Endothelial cell of umbilical vein (primary cell): ENCODE measurements around the gene NEK7. TPM values are rescaled to one million over a fixed set of nuclear protein-coding genes. Genes with fewer than 3 reads are reported as not detected.

Source experiments
- BruUV-seq: library from RNA; stranded (reverse); fragments of 400-500 nt; replicated peaks from 2 replicates; lab custom pipeline; 2021; lab: Mats Ljungman, UMichigan
- CTCF ChIA-PET: fragments of 300-600, 350-600 bp; sonication (Branson Sonifier 250); formaldehyde crosslinking; loops from one replicate; lab custom pipeline; 2021; ENCODE audit warnings: antibody characterized with exemption, inconsistent platforms; lab: Charles Lee
- POLR2A ChIA-PET: fragments of 300-600, 350-600 bp; sonication (Branson Sonifier 250); formaldehyde crosslinking; loops from one replicate; lab custom pipeline; 2021; ENCODE audit warnings: antibody characterized with exemption, inconsistent platforms; lab: Charles Lee
- DNase-seq: peaks from one replicate; pipeline ENCODE4 v3.0.0-alpha.2; 2011; ENCODE audit warnings: low read depth, low spot score
- FAIRE-seq: peaks from 2 replicates; lab custom pipeline; 2011; peaks lifted over from hg19 to GRCh38; lab: Jason Lieb, UNC
- H2AFZ ChIP-seq: 2 replicates; pipeline ENCODE4 v1.6.0; 2012; ENCODE audit warnings: low read depth, low read length, control low read depth, inconsistent platforms
- H3K27ac ChIP-seq: 2 replicates; pipeline ENCODE4 v1.5.1; 2011; ENCODE audit warnings: low read depth, mild to moderate bottlenecking, control low read depth, low read length, moderate library complexity; ENCODE audit not compliant: insufficient read depth
- H3K27me3 ChIP-seq, 2 experiments: 2 replicates each; pipeline versions ENCODE4 v1.6.0 to v1.6.1; 2011; ENCODE audit warnings: low read length in 2 of 2, mixed read lengths in 1 of 2; ENCODE audit not compliant: control insufficient read depth in 2 of 2, insufficient read depth in 2 of 2
- H3K36me3 ChIP-seq, 2 experiments: 2 replicates in 1 of 2; 3 replicates in 1 of 2; pipeline ENCODE4 v1.5.1; 2011; ENCODE audit warnings: low read length in 2 of 2, mild to moderate bottlenecking in 1 of 2, moderate library complexity in 1 of 2; ENCODE audit not compliant: control insufficient read depth in 2 of 2, insufficient read depth in 2 of 2; ENCODE audit errors: extremely low read depth in 1 of 2
- H3K4me1 ChIP-seq: 3 replicates; pipeline ENCODE4 v1.5.1; 2011; ENCODE audit warnings: mild to moderate bottlenecking, low read length; ENCODE audit not compliant: control insufficient read depth, insufficient read depth; ENCODE audit errors: extremely low read depth
- H3K4me2 ChIP-seq: 2 replicates; pipeline ENCODE4 v1.6.1; 2011; ENCODE audit warnings: low read length, control low read depth, mixed read lengths; ENCODE audit not compliant: insufficient read depth
- H3K4me3 ChIP-seq, 3 experiments: fragments of 200-600 bp in 1 of 3; sonication (generic), shearing (Covaris generic) in 1 of 3; replicated peaks in 1 of 3; 2 replicates each; pipeline ENCODE4 v1.5.1; 2011 to 2016; ENCODE audit warnings: control low read depth in 3 of 3, low read length in 3 of 3, mild to moderate bottlenecking in 2 of 3, inconsistent platforms in 1 of 3, low read depth in 1 of 3, moderate library complexity in 1 of 3; ENCODE audit not compliant: insufficient read depth in 1 of 3
- H3K79me2 ChIP-seq: 2 replicates; pipeline ENCODE4 v1.6.0; 2012; ENCODE audit warnings: low read length, inconsistent platforms; ENCODE audit not compliant: control insufficient read depth, insufficient read depth
- H3K9ac ChIP-seq: replicated peaks from 2 replicates; pipeline ENCODE3; 2011; ENCODE audit warnings: low read length, control low read depth; ENCODE audit not compliant: insufficient read depth; ENCODE audit errors: extremely low read depth
- H3K9me1 ChIP-seq: replicated peaks from 3 replicates; pipeline ENCODE4 v1.6.0; 2011; ENCODE audit warnings: mild to moderate bottlenecking, low read length; ENCODE audit not compliant: control insufficient read depth, insufficient read depth; ENCODE audit errors: extremely low read depth
- H3K9me3 ChIP-seq: replicated peaks from 2 replicates; pipeline ENCODE4 v1.5.1; 2012; ENCODE audit warnings: low read length, inconsistent platforms; ENCODE audit not compliant: control insufficient read depth, insufficient read depth
- H4K20me1 ChIP-seq: replicated peaks from 2 replicates; pipeline ENCODE3; 2011; ENCODE audit warnings: mild to moderate bottlenecking, low read length; ENCODE audit not compliant: control insufficient read depth, insufficient read depth; ENCODE audit errors: extremely low read depth
- EZH2 ChIP-seq: IDR thresholded peaks from 2 replicates; pipeline ENCODE4 v1.6.1; 2012; ENCODE audit warnings: borderline replicate concordance, low read depth, mild to moderate bottlenecking, moderate library complexity, low read length, inconsistent platforms; ENCODE audit not compliant: severe bottlenecking
- FOS ChIP-seq: IDR thresholded peaks from 2 replicates; pipeline ENCODE4 v1.6.1; 2011; ENCODE audit warnings: mild to moderate bottlenecking, low read length, moderate library complexity, borderline replicate concordance; ENCODE audit not compliant: insufficient read depth
- GATA2 ChIP-seq: IDR thresholded peaks from 2 replicates; pipeline ENCODE4 v1.7.0; 2011; ENCODE audit warnings: low read depth, mild to moderate bottlenecking, moderate library complexity, mixed read lengths, low read length; ENCODE audit not compliant: insufficient read length, insufficient read depth
- JUN ChIP-seq: IDR thresholded peaks from 2 replicates; pipeline ENCODE4 v1.6.1; 2011; ENCODE audit warnings: borderline replicate concordance, low read depth; ENCODE audit not compliant: insufficient read length, insufficient read depth
- MYC ChIP-seq: IDR thresholded peaks from one replicate; pipeline ENCODE4 v1.6.1; 2011; ENCODE audit warnings: mild to moderate bottlenecking, low read depth, low read length
- POLR2A ChIP-seq: IDR thresholded peaks from 2 replicates; pipeline ENCODE4 v1.6.1; 2012; ENCODE audit warnings: low read depth, mild to moderate bottlenecking, control low read depth, low read length
- POLR2AphosphoS5 ChIP-seq: IDR thresholded peaks from 2 replicates; pipeline ENCODE4 v1.6.1; 2012; ENCODE audit warnings: low read depth, mild to moderate bottlenecking, control low read depth, low read length, moderate library complexity; ENCODE audit not compliant: insufficient read depth
- dilution Hi-C: fragments of 300-500 bp; cut with MboI; formaldehyde crosslinking; loops from one replicate; pipeline ENCODE4 v1.15.0; 2019; ENCODE audit warnings: low sequenced_read_pairs; ENCODE audit not compliant: extremely low pct_ligation_motif_present
- intact Hi-C: fragments of 100-400 bp; cut with micrococcal nuclease; formaldehyde crosslinking; loops from one replicate; pipeline ENCODE4 v1.10.0; 2022
- polyA plus RNA-seq, 4 experiments: library from polyadenylated mRNA; depleted of rRNA in 3 of 4; stranded (reverse) in 3 of 4; unstranded in 1 of 4; fragments of >200 nt; gene quantifications; 2 replicates each; pipeline versions ENCODE4 v1.2.1 to v1.2.3, GENCODE V29; 2011 to 2012; ENCODE audit warnings: missing spikeins in 1 of 4
- total RNA-seq: library from RNA; stranded (reverse); gene quantifications from 2 replicates; pipeline ENCODE4 v1.2.3, GENCODE V29; 2021
- TF ChIP-seq, protein P1 (sequence below): IDR thresholded peaks from 2 replicates; pipeline ENCODE4 v1.6.1; 2011; ENCODE audit not compliant: insufficient read depth, insufficient read length
- TF ChIP-seq, protein P2 (sequence below), 2 donors: IDR thresholded peaks; 1 replicate in 1 of 2; 2 replicates in 1 of 2; pipeline ENCODE4 v1.5.1; 2011; ENCODE audit warnings: low read length in 2 of 2, mild to moderate bottlenecking in 2 of 2, moderate library complexity in 2 of 2, control low read depth in 1 of 2, inconsistent platforms in 1 of 2, low read depth in 1 of 2; ENCODE audit not compliant: insufficient read depth in 1 of 2; ENCODE audit errors: extremely low read depth in 1 of 2

The NEK7 gene
- total and polyA plus RNA-seq, 2 donors (not counting 3 experiments of a cell fraction or from before 2014, with no cell fraction given): 22.6 to 45.7 TPM

DNA sequence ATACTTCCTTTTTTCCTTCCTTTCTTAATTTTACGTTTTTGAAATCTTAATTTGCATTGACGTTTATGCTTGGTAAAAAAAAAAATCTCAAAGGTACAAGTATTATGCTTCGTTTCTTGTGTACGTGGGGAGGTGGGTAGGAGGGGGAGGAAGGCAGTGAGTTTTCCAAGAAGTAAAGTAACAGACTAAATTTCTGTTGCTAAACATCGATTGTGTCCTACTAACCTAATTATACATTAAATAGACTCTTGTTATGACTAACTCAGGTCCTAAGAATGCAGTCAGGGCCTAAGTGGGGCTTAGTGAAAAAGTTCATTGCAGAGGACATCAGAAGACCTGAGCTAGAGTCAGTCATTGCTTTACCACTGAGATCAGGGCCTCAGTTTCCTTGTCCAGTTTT, 17.5 kb downstream of the NEK7 start:
- H3K4me2 ChIP-seq: no peak overlapping the region
- no TSS peak for BruUV-seq
- no peaks in the 10 kb centered on the region for H3K36me3 ChIP-seq
- no peak overlapping the region for H3K27ac ChIP-seq
- H4K20me1 ChIP-seq: peaks cover 2% of the 10 kb centered on the region
- H3K9ac ChIP-seq: no peak overlapping the region
- H3K4me3 ChIP-seq: no peak overlapping the region
- peaks cover 13% of the 10 kb centered on the region for H3K4me1 ChIP-seq
- FAIRE-seq (no peak), DNase-seq (no peak)
- H3K9me1 ChIP-seq: no peaks in the 10 kb centered on the region
- H3K79me2 ChIP-seq: peaks cover 86% of the 10 kb centered on the region
- POLR2A ChIA-PET: no interaction called here
- no peak overlapping the region for H2AFZ ChIP-seq
- no peaks in the 10 kb centered on the region for H3K9me3 ChIP-seq
- intact Hi-C loops: no loop called here
- dilution Hi-C loops: no loop called here
- CTCF ChIA-PET: interaction anchor here (1.5 kb wide), 1 partner anchor 9 kb away, joined by 4 read pairs; no protein-coding TSS in a partner anchor
- H3K27me3 ChIP-seq: no peaks in the 10 kb centered on the region
- TF ChIP-seq MYC (no peak), POLR2AphosphoS5 (no peak), POLR2A (no peak), JUN (no peak), FOS (no peak), GATA2 (no peak), EZH2 (no peak)
- TF ChIP-seq, protein P1, sequence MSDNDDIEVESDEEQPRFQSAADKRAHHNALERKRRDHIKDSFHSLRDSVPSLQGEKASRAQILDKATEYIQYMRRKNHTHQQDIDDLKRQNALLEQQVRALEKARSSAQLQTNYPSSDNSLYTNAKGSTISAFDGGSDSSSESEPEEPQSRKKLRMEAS: no peak
- TF ChIP-seq, protein P2, sequence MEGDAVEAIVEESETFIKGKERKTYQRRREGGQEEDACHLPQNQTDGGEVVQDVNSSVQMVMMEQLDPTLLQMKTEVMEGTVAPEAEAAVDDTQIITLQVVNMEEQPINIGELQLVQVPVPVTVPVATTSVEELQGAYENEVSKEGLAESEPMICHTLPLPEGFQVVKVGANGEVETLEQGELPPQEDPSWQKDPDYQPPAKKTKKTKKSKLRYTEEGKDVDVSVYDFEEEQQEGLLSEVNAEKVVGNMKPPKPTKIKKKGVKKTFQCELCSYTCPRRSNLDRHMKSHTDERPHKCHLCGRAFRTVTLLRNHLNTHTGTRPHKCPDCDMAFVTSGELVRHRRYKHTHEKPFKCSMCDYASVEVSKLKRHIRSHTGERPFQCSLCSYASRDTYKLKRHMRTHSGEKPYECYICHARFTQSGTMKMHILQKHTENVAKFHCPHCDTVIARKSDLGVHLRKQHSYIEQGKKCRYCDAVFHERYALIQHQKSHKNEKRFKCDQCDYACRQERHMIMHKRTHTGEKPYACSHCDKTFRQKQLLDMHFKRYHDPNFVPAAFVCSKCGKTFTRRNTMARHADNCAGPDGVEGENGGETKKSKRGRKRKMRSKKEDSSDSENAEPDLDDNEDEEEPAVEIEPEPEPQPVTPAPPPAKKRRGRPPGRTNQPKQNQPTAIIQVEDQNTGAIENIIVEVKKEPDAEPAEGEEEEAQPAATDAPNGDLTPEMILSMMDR (IDR thresholded peaks at IDR 0.05; ENCODE audit: extremely low read depth in 1 of 2, insufficient read depth in 1 of 2, low read depth in 1 of 2, low read length in 2 of 2): no peak
